Liver (tissue), 9 donors: Measurements from ENCODE around the gene VWA2. TPM values are rescaled to one million over a fixed set of nuclear protein-coding genes. Genes with fewer than 3 reads are reported as not detected.

Source experiments
- DNase-seq: peaks from one replicate; pipeline ENCODE4 v3.0.0-alpha.2; 2017; ENCODE audit warnings: low spot score
- H3K27ac ChIP-seq, 2 donors: one replicate each; pipeline ENCODE4 v1.7.0; 2013; ENCODE audit warnings: inconsistent platforms in 2 of 2, low read length in 2 of 2, control low read depth in 1 of 2, low read depth in 1 of 2, mild to moderate bottlenecking in 1 of 2
- H3K27me3 ChIP-seq, 4 donors: one replicate each; pipeline versions ENCODE4 v1.6.1 to v1.7.0; 2013; ENCODE audit warnings: low read length in 3 of 4, inconsistent platforms in 1 of 4, mild to moderate bottlenecking in 1 of 4, moderate library complexity in 1 of 4; ENCODE audit not compliant: control insufficient read depth in 4 of 4, insufficient read depth in 4 of 4
- H3K36me3 ChIP-seq, 4 donors: one replicate each; pipeline versions ENCODE4 v1.6.1 to v1.7.0; 2013; ENCODE audit warnings: low read length in 3 of 4, mild to moderate bottlenecking in 3 of 4, low read depth in 1 of 4, moderate library complexity in 1 of 4; ENCODE audit not compliant: control insufficient read depth in 4 of 4, insufficient read depth in 3 of 4
- H3K4me1 ChIP-seq, 4 donors: one replicate each; pipeline versions ENCODE4 v1.6.1 to v1.7.0; 2013; ENCODE audit warnings: low read length in 3 of 4, mild to moderate bottlenecking in 3 of 4, moderate library complexity in 1 of 4; ENCODE audit not compliant: control insufficient read depth in 4 of 4, insufficient read depth in 4 of 4
- H3K4me3 ChIP-seq, 3 donors: one replicate each; pipeline versions ENCODE4 v1.6.1 to v1.7.0; 2013; ENCODE audit warnings: low read length in 3 of 3, control low read depth in 1 of 3, low read depth in 1 of 3, mild to moderate bottlenecking in 1 of 3
- H3K9ac ChIP-seq, 2 donors: one replicate each; pipeline ENCODE4 v1.7.0; 2013; ENCODE audit warnings: low read length in 2 of 2, mild to moderate bottlenecking in 2 of 2, moderate library complexity in 2 of 2, control low read depth in 1 of 2, low read depth in 1 of 2
- H3K9me3 ChIP-seq, 4 donors: one replicate each; pipeline versions ENCODE4 v1.6.1 to v1.7.0; 2013; ENCODE audit warnings: low read length in 3 of 4; ENCODE audit not compliant: control insufficient read depth in 4 of 4
- EGR1 ChIP-seq, 2 donors: IDR thresholded peaks; 2 replicates each; pipeline ENCODE4 v1.6.1; 2016 to 2018; ENCODE audit warnings: antibody characterized with exemption in 2 of 2, low read depth in 2 of 2
- FOXA1 ChIP-seq: IDR thresholded peaks from 2 replicates; pipeline ENCODE4 v1.6.1; 2016; ENCODE audit warnings: antibody characterized with exemption
- FOXA2 ChIP-seq: IDR thresholded peaks from 2 replicates; pipeline ENCODE4 v1.6.1; 2016; ENCODE audit warnings: antibody characterized with exemption
- GABPA ChIP-seq, 2 donors: IDR thresholded peaks in 1 of 2; conservative IDR thresholded peaks in 1 of 2; 2 replicates each; pipeline ENCODE4 v1.6.1; 2016; ENCODE audit warnings: antibody characterized with exemption in 2 of 2, mild to moderate bottlenecking in 1 of 2, moderate library complexity in 1 of 2
- HNF4A ChIP-seq, 2 donors: conservative IDR thresholded peaks; 2 replicates each; pipeline ENCODE4 v1.6.1; 2016; ENCODE audit warnings: antibody characterized with exemption in 2 of 2, mild to moderate bottlenecking in 2 of 2
- JUND ChIP-seq, 2 donors: IDR thresholded peaks; 2 replicates each; pipeline ENCODE4 v1.6.1; 2016; ENCODE audit warnings: antibody characterized with exemption in 2 of 2
- RXRA ChIP-seq, 2 donors: IDR thresholded peaks; 2 replicates each; pipeline ENCODE4 v1.6.1; 2017 to 2018; ENCODE audit warnings: antibody characterized with exemption in 2 of 2, mild to moderate bottlenecking in 1 of 2
- SP1 ChIP-seq: IDR thresholded peaks from 2 replicates; pipeline ENCODE4 v1.6.1; 2018; ENCODE audit warnings: antibody characterized with exemption, mild to moderate bottlenecking
- TAF1 ChIP-seq: conservative IDR thresholded peaks from 2 replicates; pipeline ENCODE4 v1.6.1; 2016; ENCODE audit warnings: antibody characterized with exemption, mild to moderate bottlenecking
- YY1 ChIP-seq: IDR thresholded peaks from 2 replicates; pipeline ENCODE4 v1.6.1; 2016; ENCODE audit warnings: antibody characterized with exemption, mild to moderate bottlenecking
- WGBS: extraction: QIAGEN DNeasy Blood & Tissue Kit; methylation state at CpG from one replicate; pipeline ENCODE4 v1.1.7; 2013; 5-methylcytosine and 5-hydroxymethylcytosine counted together
- polyA plus RNA-seq, 2 donors: library from polyadenylated mRNA; stranded (reverse) in 1 of 2; unstranded in 1 of 2; fragments of 200-250 nt in 1 of 2; fragments of >200 nt in 1 of 2; fragmentation: Nextera tagmentation in 1 of 2; extraction: Ambion mirVana in 1 of 2; gene quantifications; one replicate each; pipeline versions ENCODE4 v1.2.1 to v1.2.3, GENCODE V29; 2013 to 2015
- total RNA-seq, 2 donors: library from RNA; depleted of rRNA; stranded (reverse); fragments of >200 nt; gene quantifications; one replicate each; pipeline ENCODE4 v1.2.3, GENCODE V29; 2014
- TF ChIP-seq, protein P1 (sequence below): IDR thresholded peaks from 2 replicates; pipeline ENCODE4 v1.6.1; 2016; ENCODE audit warnings: antibody characterized with exemption, mild to moderate bottlenecking
- TF ChIP-seq, protein P2 (sequence below): IDR thresholded peaks from 2 replicates; pipeline ENCODE4 v1.6.1; 2016; ENCODE audit warnings: antibody characterized with exemption
- TF ChIP-seq, protein P3 (sequence below): fragments of 150-350 bp; IDR thresholded peaks from 2 replicates; pipeline ENCODE4 v1.5.1; 2017; ENCODE audit warnings: improper control_type of control experiment, low read depth, low read length; ENCODE audit not compliant: missing input control
- TF ChIP-seq, protein P4 (sequence below): IDR thresholded peaks from 2 replicates; pipeline ENCODE4 v1.6.1; 2016; ENCODE audit warnings: antibody characterized with exemption
- donor health status: healthy.
- donor health status: healthy.
- donor health status: healthy.
- donor health status: healthy.
- donor health status: healthy.

The VWA2 gene
- total and polyA plus RNA-seq, 4 donors, result 0.05 to 0.25 TPM; not detected in 2

DNA sequence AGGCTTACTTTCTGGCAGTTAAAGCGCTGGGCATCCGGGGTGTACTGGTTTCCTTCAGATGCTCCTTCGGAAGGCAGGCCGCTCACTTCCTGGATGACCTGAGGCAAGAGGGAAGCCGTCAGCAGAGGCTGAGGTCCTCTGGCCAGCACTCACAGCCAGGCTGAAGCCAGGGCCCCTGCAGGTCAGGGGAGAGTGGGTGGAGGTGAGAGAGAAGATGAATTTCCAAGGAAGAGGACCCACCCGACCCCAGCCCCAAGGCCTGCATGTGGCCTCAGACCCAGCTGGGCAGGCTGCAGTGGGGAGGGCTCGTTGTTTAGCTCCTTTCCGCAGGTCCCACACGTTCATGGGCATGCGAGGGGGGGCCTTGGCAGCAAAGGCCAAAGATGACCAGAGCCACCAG lies 71.3 kb downstream of the VWA2 start (continued):
- TF ChIP-seq, protein P1, sequence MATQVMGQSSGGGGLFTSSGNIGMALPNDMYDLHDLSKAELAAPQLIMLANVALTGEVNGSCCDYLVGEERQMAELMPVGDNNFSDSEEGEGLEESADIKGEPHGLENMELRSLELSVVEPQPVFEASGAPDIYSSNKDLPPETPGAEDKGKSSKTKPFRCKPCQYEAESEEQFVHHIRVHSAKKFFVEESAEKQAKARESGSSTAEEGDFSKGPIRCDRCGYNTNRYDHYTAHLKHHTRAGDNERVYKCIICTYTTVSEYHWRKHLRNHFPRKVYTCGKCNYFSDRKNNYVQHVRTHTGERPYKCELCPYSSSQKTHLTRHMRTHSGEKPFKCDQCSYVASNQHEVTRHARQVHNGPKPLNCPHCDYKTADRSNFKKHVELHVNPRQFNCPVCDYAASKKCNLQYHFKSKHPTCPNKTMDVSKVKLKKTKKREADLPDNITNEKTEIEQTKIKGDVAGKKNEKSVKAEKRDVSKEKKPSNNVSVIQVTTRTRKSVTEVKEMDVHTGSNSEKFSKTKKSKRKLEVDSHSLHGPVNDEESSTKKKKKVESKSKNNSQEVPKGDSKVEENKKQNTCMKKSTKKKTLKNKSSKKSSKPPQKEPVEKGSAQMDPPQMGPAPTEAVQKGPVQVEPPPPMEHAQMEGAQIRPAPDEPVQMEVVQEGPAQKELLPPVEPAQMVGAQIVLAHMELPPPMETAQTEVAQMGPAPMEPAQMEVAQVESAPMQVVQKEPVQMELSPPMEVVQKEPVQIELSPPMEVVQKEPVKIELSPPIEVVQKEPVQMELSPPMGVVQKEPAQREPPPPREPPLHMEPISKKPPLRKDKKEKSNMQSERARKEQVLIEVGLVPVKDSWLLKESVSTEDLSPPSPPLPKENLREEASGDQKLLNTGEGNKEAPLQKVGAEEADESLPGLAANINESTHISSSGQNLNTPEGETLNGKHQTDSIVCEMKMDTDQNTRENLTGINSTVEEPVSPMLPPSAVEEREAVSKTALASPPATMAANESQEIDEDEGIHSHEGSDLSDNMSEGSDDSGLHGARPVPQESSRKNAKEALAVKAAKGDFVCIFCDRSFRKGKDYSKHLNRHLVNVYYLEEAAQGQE, result no peak

DNA sequence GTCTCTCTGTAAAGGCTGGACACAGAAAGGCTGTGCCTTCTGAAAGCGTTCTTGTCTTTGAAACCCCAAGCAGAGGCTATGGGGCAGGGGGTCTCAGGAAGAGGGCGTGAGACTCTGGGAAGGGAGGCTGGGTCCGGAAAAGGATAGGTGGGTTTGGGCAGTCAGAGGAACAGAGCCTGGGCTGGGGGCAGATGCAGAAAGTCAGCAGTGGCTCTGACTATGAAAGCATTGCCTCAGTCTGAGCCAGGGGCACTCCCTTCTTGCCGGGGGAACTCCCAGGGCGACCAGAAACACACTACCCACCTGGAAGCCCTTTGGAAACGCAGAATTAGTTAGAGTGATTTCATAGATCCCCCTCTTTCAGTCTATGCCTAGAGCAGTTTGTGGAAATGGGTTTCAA lies 72.0 kb downstream of the VWA2 start:
- Histone ChIP-seq H3K4me1 (no peaks in the 10 kb centered on the region), H3K9me3 (peaks cover 0 to 9% (median 5%) of the 10 kb centered on the region in 4 donors), H3K36me3 (no peaks in the 10 kb centered on the region), H3K27me3 (no peaks in the 10 kb centered on the region), H3K4me3 (no peak overlapping the region), H3K27ac (no peak overlapping the region), H3K9ac (no peak overlapping the region)
- no peak for DNase-seq
- 73% methylated on average over 6 of the region's 6 CpGs for WGBS
- TF ChIP-seq, protein P2, sequence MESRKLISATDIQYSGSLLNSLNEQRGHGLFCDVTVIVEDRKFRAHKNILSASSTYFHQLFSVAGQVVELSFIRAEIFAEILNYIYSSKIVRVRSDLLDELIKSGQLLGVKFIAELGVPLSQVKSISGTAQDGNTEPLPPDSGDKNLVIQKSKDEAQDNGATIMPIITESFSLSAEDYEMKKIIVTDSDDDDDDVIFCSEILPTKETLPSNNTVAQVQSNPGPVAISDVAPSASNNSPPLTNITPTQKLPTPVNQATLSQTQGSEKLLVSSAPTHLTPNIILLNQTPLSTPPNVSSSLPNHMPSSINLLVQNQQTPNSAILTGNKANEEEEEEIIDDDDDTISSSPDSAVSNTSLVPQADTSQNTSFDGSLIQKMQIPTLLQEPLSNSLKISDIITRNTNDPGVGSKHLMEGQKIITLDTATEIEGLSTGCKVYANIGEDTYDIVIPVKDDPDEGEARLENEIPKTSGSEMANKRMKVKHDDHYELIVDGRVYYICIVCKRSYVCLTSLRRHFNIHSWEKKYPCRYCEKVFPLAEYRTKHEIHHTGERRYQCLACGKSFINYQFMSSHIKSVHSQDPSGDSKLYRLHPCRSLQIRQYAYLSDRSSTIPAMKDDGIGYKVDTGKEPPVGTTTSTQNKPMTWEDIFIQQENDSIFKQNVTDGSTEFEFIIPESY, result no peak
- TF ChIP-seq, protein P3, sequence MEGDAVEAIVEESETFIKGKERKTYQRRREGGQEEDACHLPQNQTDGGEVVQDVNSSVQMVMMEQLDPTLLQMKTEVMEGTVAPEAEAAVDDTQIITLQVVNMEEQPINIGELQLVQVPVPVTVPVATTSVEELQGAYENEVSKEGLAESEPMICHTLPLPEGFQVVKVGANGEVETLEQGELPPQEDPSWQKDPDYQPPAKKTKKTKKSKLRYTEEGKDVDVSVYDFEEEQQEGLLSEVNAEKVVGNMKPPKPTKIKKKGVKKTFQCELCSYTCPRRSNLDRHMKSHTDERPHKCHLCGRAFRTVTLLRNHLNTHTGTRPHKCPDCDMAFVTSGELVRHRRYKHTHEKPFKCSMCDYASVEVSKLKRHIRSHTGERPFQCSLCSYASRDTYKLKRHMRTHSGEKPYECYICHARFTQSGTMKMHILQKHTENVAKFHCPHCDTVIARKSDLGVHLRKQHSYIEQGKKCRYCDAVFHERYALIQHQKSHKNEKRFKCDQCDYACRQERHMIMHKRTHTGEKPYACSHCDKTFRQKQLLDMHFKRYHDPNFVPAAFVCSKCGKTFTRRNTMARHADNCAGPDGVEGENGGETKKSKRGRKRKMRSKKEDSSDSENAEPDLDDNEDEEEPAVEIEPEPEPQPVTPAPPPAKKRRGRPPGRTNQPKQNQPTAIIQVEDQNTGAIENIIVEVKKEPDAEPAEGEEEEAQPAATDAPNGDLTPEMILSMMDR, result no peak
- no peak for TF ChIP-seq FOXA2
- TF ChIP-seq EGR1 (IDR thresholded peaks at IDR 0.05; ENCODE audit: low read depth in 2 of 2), result no peak
- TF ChIP-seq, protein P1, result no peak
- TF ChIP-seq, protein P4, sequence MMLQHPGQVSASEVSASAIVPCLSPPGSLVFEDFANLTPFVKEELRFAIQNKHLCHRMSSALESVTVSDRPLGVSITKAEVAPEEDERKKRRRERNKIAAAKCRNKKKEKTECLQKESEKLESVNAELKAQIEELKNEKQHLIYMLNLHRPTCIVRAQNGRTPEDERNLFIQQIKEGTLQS, result no peak
- TF ChIP-seq GABPA (IDR thresholded peaks at IDR 0.05 in 1 of 2, conservative IDR thresholded peaks at IDR 0.05 in 1 of 2), result no peak
- TF ChIP-seq JUND (IDR thresholded peaks at IDR 0.05), result no peak
- TF ChIP-seq SP1, result no peak
- TF ChIP-seq HNF4A (conservative IDR thresholded peaks at IDR 0.05), result no peak
- TF ChIP-seq TAF1, result no peak
- TF ChIP-seq RXRA (IDR thresholded peaks at IDR 0.05), result no peak
- TF ChIP-seq FOXA1, result no peak
- no peak for TF ChIP-seq YY1
